ENCODE measurements around the gene FBXW11. TPM values are rescaled to one million over a fixed set of nuclear protein-coding genes. Genes with fewer than 3 reads are reported as not detected.

The FBXW11 gene
- total RNA-seq, 1 experiment from 2014 or later, result 85.3 TPM

DNA sequence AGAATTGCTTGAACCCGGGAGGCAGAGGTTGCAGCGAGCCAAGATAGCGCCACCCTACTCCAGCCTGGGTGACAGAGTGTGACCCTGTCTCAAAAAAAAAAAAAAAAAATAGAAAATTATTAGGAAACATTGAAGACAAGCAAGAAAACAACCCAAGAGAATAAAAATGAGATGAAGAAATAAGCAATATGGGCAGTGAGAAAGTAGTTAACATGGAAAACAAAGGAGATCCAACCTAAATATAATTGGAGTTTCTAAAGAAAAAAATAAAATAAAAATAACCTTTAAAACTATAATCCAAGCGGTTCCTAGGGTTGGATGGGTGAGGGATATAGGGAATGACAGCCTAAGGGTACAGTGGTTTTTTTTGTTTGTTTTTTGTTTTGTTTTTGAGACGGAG lies 71.9 kb downstream of the FBXW11 start:
- Histone ChIP-seq H2AK5ac (ENCODE audit: insufficient read length, low read length) (no peak overlapping the region), H3K9ac (ENCODE audit: extremely low read depth, insufficient read length, low read length) (no peak overlapping the region), H3K23me2 (ENCODE audit: insufficient read length, low read depth, low read length, poor library complexity, severe bottlenecking) (no peaks in the 10 kb centered on the region), H2BK12ac (ENCODE audit: insufficient read length, low read depth, low read length) (no peak overlapping the region), H4K8ac (replicated peaks; ENCODE audit: insufficient read length, low read depth, low read length) (no peak overlapping the region), H2BK20ac (ENCODE audit: low read depth, low read length, poor library complexity, severe bottlenecking) (no peak overlapping the region), H2BK5ac (ENCODE audit: insufficient read length, low read length) (no peak overlapping the region), H3K27me3 (ENCODE audit: insufficient read depth, low read length) (no peaks in the 10 kb centered on the region), H3K79me1 (ENCODE audit: insufficient read depth, low read depth, low read length, poor library complexity, severe bottlenecking) (peaks cover 3% of the 10 kb centered on the region), H4K5ac (ENCODE audit: insufficient read length, low read depth, low read length) (no peak overlapping the region), H3K27ac (ENCODE audit: insufficient read length, low read depth, low read length) (no peak overlapping the region), H3K4ac (ENCODE audit: low read depth, low read length) (no peak overlapping the region), H3K14ac (ENCODE audit: insufficient read depth, low read length) (no peak overlapping the region), H2BK15ac (ENCODE audit: low read depth, low read length) (no peak overlapping the region), H2AFZ (ENCODE audit: low read length) (no peak overlapping the region), H4K20me1 (ENCODE audit: control insufficient read depth, insufficient read depth, insufficient read length) (no peaks in the 10 kb centered on the region), H3K4me1 (ENCODE audit: insufficient read depth, low read length) (no peaks in the 10 kb centered on the region), H2BK120ac (ENCODE audit: low read depth, low read length, poor library complexity, severe bottlenecking) (no peak overlapping the region), H3K23ac (ENCODE audit: insufficient read length, low read depth, low read length) (no peak overlapping the region), H3T11ph (ENCODE audit: low read length) (no peak overlapping the region), H3K4me2 (ENCODE audit: insufficient read depth, insufficient read length, low read length) (no peak overlapping the region), H4K91ac (ENCODE audit: insufficient read length, low read depth, low read length) (no peak overlapping the region), H3K18ac (ENCODE audit: insufficient read length, low read depth, low read length) (no peak overlapping the region), H3K79me2 (ENCODE audit: insufficient read depth, low read length) (peaks cover 22% of the 10 kb centered on the region; the same call in 1 of the 2 replicates), H3K9me3 (ENCODE audit: control insufficient read depth, low read depth, low read length) (no peaks in the 10 kb centered on the region), H3K56ac (ENCODE audit: insufficient read length, low read depth, low read length) (no peak overlapping the region)
- Mint-ChIP-seq H3K36me3 (ENCODE audit: insufficient read depth in 1 of 3, low read depth in 3 of 3) (peaks cover 5 to 29% (median 12%) of the 10 kb centered on the region in 3 experiments), H3K27me3 (ENCODE audit: low read depth) (no peaks in the 10 kb centered on the region), H3K9me3 (peaks cover 3 to 4% of the 10 kb centered on the region in 2 experiments; a peak in 4 of 5 replicates), H3K27ac (no peak overlapping the region), H3K4me1 (peaks cover 20% of the 10 kb centered on the region in 2 experiments), H3K4me3 (no peak overlapping the region)
- no peak for DNase-seq
- WGBS (ENCODE audit: extremely low coverage, insufficient read length, low lambda C conversion rate), result no CpG with 5 or more reads among the region's 5 CpGs
- TF ChIP-seq, protein P1, sequence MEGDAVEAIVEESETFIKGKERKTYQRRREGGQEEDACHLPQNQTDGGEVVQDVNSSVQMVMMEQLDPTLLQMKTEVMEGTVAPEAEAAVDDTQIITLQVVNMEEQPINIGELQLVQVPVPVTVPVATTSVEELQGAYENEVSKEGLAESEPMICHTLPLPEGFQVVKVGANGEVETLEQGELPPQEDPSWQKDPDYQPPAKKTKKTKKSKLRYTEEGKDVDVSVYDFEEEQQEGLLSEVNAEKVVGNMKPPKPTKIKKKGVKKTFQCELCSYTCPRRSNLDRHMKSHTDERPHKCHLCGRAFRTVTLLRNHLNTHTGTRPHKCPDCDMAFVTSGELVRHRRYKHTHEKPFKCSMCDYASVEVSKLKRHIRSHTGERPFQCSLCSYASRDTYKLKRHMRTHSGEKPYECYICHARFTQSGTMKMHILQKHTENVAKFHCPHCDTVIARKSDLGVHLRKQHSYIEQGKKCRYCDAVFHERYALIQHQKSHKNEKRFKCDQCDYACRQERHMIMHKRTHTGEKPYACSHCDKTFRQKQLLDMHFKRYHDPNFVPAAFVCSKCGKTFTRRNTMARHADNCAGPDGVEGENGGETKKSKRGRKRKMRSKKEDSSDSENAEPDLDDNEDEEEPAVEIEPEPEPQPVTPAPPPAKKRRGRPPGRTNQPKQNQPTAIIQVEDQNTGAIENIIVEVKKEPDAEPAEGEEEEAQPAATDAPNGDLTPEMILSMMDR (conservative IDR thresholded peaks at IDR 0.05), result no peak
